GM10266 (cell line): ENCODE results near the gene MTURN.

Experiments
- DNase-seq: peaks from one replicate; pipeline ENCODE4 v3.0.0; 2012; ENCODE audit errors: extremely low spot score
- CTCF ChIP-seq: IDR thresholded peaks from 2 replicates; pipeline ENCODE4 v1.5.1; 2012; ENCODE audit warnings: mild to moderate bottlenecking, low read depth; ENCODE audit not compliant: control insufficient read depth, insufficient read depth; ENCODE audit errors: missing control alignments

MTURN gene

GRCh38 chr7:30193336-30193943 lies 58.7 kb downstream of the MTURN start:
- TF ChIP-seq CTCF: no peak
- DNase-seq: no peak

GRCh38 chr7:30196408-30196807 lies 61.6 kb downstream of the MTURN start:
- DNase-seq: no peak
- no peak for TF ChIP-seq CTCF

GRCh38 chr7:30197438-30197837 lies 62.7 kb downstream of the MTURN start:
- no peak for DNase-seq
- no peak for TF ChIP-seq CTCF

- no peak for TF ChIP-seq CTCF
- no peak for DNase-seq
Measured at GRCh38 chr7:30199271-30199670, 64.5 kb downstream of the MTURN start.

- TF ChIP-seq CTCF: no peak
Measured at GRCh38 chr7:30200591-30200990, 65.8 kb downstream of the MTURN start.

GRCh38 chr7:30201161-30201666 lies 66.4 kb downstream of the MTURN start:
- TF ChIP-seq CTCF: no peak
- no peak for DNase-seq

More at GRCh38 chr7:30200591-30200990, 65.8 kb downstream of the MTURN start:
- DNase-seq: no peak

GRCh38 chr7:30201921-30202320 lies 67.1 kb downstream of the MTURN start:
- no peak for TF ChIP-seq CTCF
- DNase-seq: no peak
